Pulmonary artery endothelial cell (primary cell): ENCODE measurements around the gene ABRAXAS1. TPM values are rescaled to one million over a fixed set of nuclear protein-coding genes. Genes with fewer than 3 reads are reported as not detected.

Experiments used
- DNase-seq: peaks from one replicate; pipeline ENCODE4 v3.0.0-alpha.2; 2011; ENCODE audit warnings: low read depth, low spot score
- total RNA-seq: library from RNA; depleted of rRNA; stranded (reverse); fragments of >200 nt; gene quantifications from 2 replicates; pipeline ENCODE4 v1.2.3, GENCODE V29; 2014

Gene ABRAXAS1
- total RNA-seq, 1 donor from 2014 or later, result 26.4 TPM

GRCh38 chr4:83454686-83455085 lies 30.2 kb downstream of the ABRAXAS1 start:
- DNase-seq, result no peak

- DNase-seq, result no peak
Measured at GRCh38 chr4:83449009-83449408, 35.9 kb downstream of the ABRAXAS1 start.

GRCh38 chr4:83440899-83441298 lies 44.0 kb downstream of the ABRAXAS1 start:
- no peak for DNase-seq

GRCh38 chr4:83440148-83440814 lies 44.6 kb downstream of the ABRAXAS1 start:
- no peak for DNase-seq

- DNase-seq, result no peak
Measured at GRCh38 chr4:83438719-83439118, 46.2 kb downstream of the ABRAXAS1 start.

- DNase-seq, result no peak
Measured at GRCh38 chr4:83436680-83437079, 48.2 kb downstream of the ABRAXAS1 start.

GRCh38 chr4:83431200-83431599 lies 53.7 kb downstream of the ABRAXAS1 start:
- no peak for DNase-seq

GRCh38 chr4:83418211-83418610 lies 66.7 kb downstream of the ABRAXAS1 start:
- no peak for DNase-seq

- DNase-seq, result no peak
Measured at GRCh38 chr4:83417566-83417965, 67.3 kb downstream of the ABRAXAS1 start.

- DNase-seq, result no peak
Measured at GRCh38 chr4:83413676-83414075, 71.2 kb downstream of the ABRAXAS1 start.

Other genes with a start within 250 kb of the ABRAXAS1 start
- gene COQ2, start 200.3 kb downstream of the ABRAXAS1 start, total RNA-seq, result 18.6 and 29.8 TPM in 2 replicates
- 5.7 and 30.7 TPM in 2 replicates for gene HPSE, start 150.3 kb downstream of the ABRAXAS1 start, total RNA-seq
- 12.2 and 18.0 TPM in 2 replicates for gene HELQ, start 29.3 kb downstream of the ABRAXAS1 start, total RNA-seq
- 24.2 and 29.2 TPM in 2 replicates for gene MRPS18C, start 29.0 kb downstream of the ABRAXAS1 start, total RNA-seq
- gene GPAT3, start 51.0 kb upstream of the ABRAXAS1 start, total RNA-seq, result 6.1 and 13.9 TPM in 2 replicates